Liver (tissue), 9 donors: Measurements from ENCODE around the gene WIPF1. TPM values are rescaled to one million over a fixed set of nuclear protein-coding genes. Genes with fewer than 3 reads are reported as not detected.
A peak's percentile ranks its signal among the peaks of the same experiment; 100 is the strongest.

ENCODE experiments used
- DNase-seq: peaks from one replicate; pipeline ENCODE4 v3.0.0-alpha.2; 2017; ENCODE audit warnings: low spot score
- H3K27ac ChIP-seq, 2 donors: one replicate each; pipeline ENCODE4 v1.7.0; 2013; ENCODE audit warnings: inconsistent platforms in 2 of 2, low read length in 2 of 2, control low read depth in 1 of 2, low read depth in 1 of 2, mild to moderate bottlenecking in 1 of 2
- H3K27me3 ChIP-seq, 4 donors: one replicate each; pipeline versions ENCODE4 v1.6.1 to v1.7.0; 2013; ENCODE audit warnings: low read length in 3 of 4, inconsistent platforms in 1 of 4, mild to moderate bottlenecking in 1 of 4, moderate library complexity in 1 of 4; ENCODE audit not compliant: control insufficient read depth in 4 of 4, insufficient read depth in 4 of 4
- H3K36me3 ChIP-seq, 4 donors: one replicate each; pipeline versions ENCODE4 v1.6.1 to v1.7.0; 2013; ENCODE audit warnings: low read length in 3 of 4, mild to moderate bottlenecking in 3 of 4, low read depth in 1 of 4, moderate library complexity in 1 of 4; ENCODE audit not compliant: control insufficient read depth in 4 of 4, insufficient read depth in 3 of 4
- H3K4me1 ChIP-seq, 4 donors: one replicate each; pipeline versions ENCODE4 v1.6.1 to v1.7.0; 2013; ENCODE audit warnings: low read length in 3 of 4, mild to moderate bottlenecking in 3 of 4, moderate library complexity in 1 of 4; ENCODE audit not compliant: control insufficient read depth in 4 of 4, insufficient read depth in 4 of 4
- H3K4me3 ChIP-seq, 3 donors: one replicate each; pipeline versions ENCODE4 v1.6.1 to v1.7.0; 2013; ENCODE audit warnings: low read length in 3 of 3, control low read depth in 1 of 3, low read depth in 1 of 3, mild to moderate bottlenecking in 1 of 3
- H3K9ac ChIP-seq, 2 donors: one replicate each; pipeline ENCODE4 v1.7.0; 2013; ENCODE audit warnings: low read length in 2 of 2, mild to moderate bottlenecking in 2 of 2, moderate library complexity in 2 of 2, control low read depth in 1 of 2, low read depth in 1 of 2
- H3K9me3 ChIP-seq, 4 donors: one replicate each; pipeline versions ENCODE4 v1.6.1 to v1.7.0; 2013; ENCODE audit warnings: low read length in 3 of 4; ENCODE audit not compliant: control insufficient read depth in 4 of 4
- EGR1 ChIP-seq, 2 donors: IDR thresholded peaks; 2 replicates each; pipeline ENCODE4 v1.6.1; 2016 to 2018; ENCODE audit warnings: antibody characterized with exemption in 2 of 2, low read depth in 2 of 2
- FOXA1 ChIP-seq: IDR thresholded peaks from 2 replicates; pipeline ENCODE4 v1.6.1; 2016; ENCODE audit warnings: antibody characterized with exemption
- FOXA2 ChIP-seq: IDR thresholded peaks from 2 replicates; pipeline ENCODE4 v1.6.1; 2016; ENCODE audit warnings: antibody characterized with exemption
- HNF4A ChIP-seq, 2 donors: conservative IDR thresholded peaks; 2 replicates each; pipeline ENCODE4 v1.6.1; 2016; ENCODE audit warnings: antibody characterized with exemption in 2 of 2, mild to moderate bottlenecking in 2 of 2
- HNF4G ChIP-seq: IDR thresholded peaks from 2 replicates; pipeline ENCODE4 v1.6.1; 2016; ENCODE audit warnings: antibody characterized with exemption
- MAX ChIP-seq: IDR thresholded peaks from 2 replicates; pipeline ENCODE4 v1.6.1; 2016; ENCODE audit warnings: antibody characterized with exemption
- RAD21 ChIP-seq, 2 donors: IDR thresholded peaks; 2 replicates each; pipeline ENCODE4 v1.6.1; 2016; ENCODE audit warnings: antibody characterized with exemption in 2 of 2, mild to moderate bottlenecking in 2 of 2
- RXRA ChIP-seq, 2 donors: IDR thresholded peaks; 2 replicates each; pipeline ENCODE4 v1.6.1; 2017 to 2018; ENCODE audit warnings: antibody characterized with exemption in 2 of 2, mild to moderate bottlenecking in 1 of 2
- SP1 ChIP-seq: IDR thresholded peaks from 2 replicates; pipeline ENCODE4 v1.6.1; 2018; ENCODE audit warnings: antibody characterized with exemption, mild to moderate bottlenecking
- TAF1 ChIP-seq: conservative IDR thresholded peaks from 2 replicates; pipeline ENCODE4 v1.6.1; 2016; ENCODE audit warnings: antibody characterized with exemption, mild to moderate bottlenecking
- YY1 ChIP-seq: IDR thresholded peaks from 2 replicates; pipeline ENCODE4 v1.6.1; 2016; ENCODE audit warnings: antibody characterized with exemption, mild to moderate bottlenecking
- WGBS: extraction: QIAGEN DNeasy Blood & Tissue Kit; methylation state at CpG from one replicate; pipeline ENCODE4 v1.1.7; 2013; 5-methylcytosine and 5-hydroxymethylcytosine counted together
- polyA plus RNA-seq, 2 donors: library from polyadenylated mRNA; stranded (reverse) in 1 of 2; unstranded in 1 of 2; fragments of 200-250 nt in 1 of 2; fragments of >200 nt in 1 of 2; fragmentation: Nextera tagmentation in 1 of 2; extraction: Ambion mirVana in 1 of 2; gene quantifications; one replicate each; pipeline versions ENCODE4 v1.2.1 to v1.2.3, GENCODE V29; 2013 to 2015
- total RNA-seq, 2 donors: library from RNA; depleted of rRNA; stranded (reverse); fragments of >200 nt; gene quantifications; one replicate each; pipeline ENCODE4 v1.2.3, GENCODE V29; 2014
- TF ChIP-seq, protein P1 (sequence below): IDR thresholded peaks from 2 replicates; pipeline ENCODE4 v1.6.1; 2016; ENCODE audit warnings: antibody characterized with exemption
- TF ChIP-seq, protein P2 (sequence below): fragments of 150-350 bp; IDR thresholded peaks from 2 replicates; pipeline ENCODE4 v1.5.1; 2017; ENCODE audit warnings: improper control_type of control experiment, low read depth, low read length; ENCODE audit not compliant: missing input control
- TF ChIP-seq, protein P3 (sequence below): IDR thresholded peaks from 2 replicates; pipeline ENCODE4 v1.6.1; 2016; ENCODE audit warnings: antibody characterized with exemption, mild to moderate bottlenecking
- TF ChIP-seq, protein P4 (sequence below): IDR thresholded peaks from 2 replicates; pipeline ENCODE4 v1.6.1; 2016; ENCODE audit warnings: antibody characterized with exemption
- donor health status: healthy.
- donor health status: healthy.
- donor health status: healthy.
- donor health status: healthy.
- donor health status: healthy.

The WIPF1 gene
- total and polyA plus RNA-seq, 4 donors: 4.7 to 7.7 (median 6.3) TPM

- peak overlapping the region; percentile 22 to 70 for H3K9ac ChIP-seq
These were observed 2.3 kb downstream of the WIPF1 start for GRCh38 chr2:174595116-174595809.

DNA sequence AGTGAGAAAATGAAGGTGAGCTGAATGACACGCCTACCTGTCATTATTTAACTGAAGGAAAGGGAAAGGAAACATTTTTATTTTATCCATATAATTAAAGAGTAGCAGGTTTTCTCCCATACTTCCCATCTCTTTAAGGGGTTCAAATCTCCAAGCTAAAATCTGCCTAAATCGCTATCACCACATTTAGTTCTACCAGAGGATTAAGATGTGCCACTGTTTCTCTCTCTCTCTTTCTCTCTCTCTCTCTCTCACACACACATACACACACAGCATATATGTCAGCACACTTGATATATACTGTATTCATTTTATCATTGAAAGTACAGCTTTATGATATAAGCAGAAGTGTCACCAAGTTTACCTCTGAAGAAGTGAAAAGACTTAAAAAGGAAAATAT, 3.1 kb downstream of the WIPF1 start:
- Histone ChIP-seq H3K36me3 (no peaks in the 10 kb centered on the region), H3K4me1 (no peaks in the 10 kb centered on the region), H3K27ac (peak overlapping the region in 1 of 2 donors; percentile 25), H3K27me3 (no peaks in the 10 kb centered on the region), H3K9me3 (no peaks in the 10 kb centered on the region), H3K9ac (peak overlapping the region in 1 of 2 donors; percentile 36), H3K4me3 (no peak overlapping the region)
- TF ChIP-seq SP1: no peak
- no peak for TF ChIP-seq HNF4G
- TF ChIP-seq RAD21 (IDR thresholded peaks at IDR 0.05): no peak
- TF ChIP-seq, protein P1, sequence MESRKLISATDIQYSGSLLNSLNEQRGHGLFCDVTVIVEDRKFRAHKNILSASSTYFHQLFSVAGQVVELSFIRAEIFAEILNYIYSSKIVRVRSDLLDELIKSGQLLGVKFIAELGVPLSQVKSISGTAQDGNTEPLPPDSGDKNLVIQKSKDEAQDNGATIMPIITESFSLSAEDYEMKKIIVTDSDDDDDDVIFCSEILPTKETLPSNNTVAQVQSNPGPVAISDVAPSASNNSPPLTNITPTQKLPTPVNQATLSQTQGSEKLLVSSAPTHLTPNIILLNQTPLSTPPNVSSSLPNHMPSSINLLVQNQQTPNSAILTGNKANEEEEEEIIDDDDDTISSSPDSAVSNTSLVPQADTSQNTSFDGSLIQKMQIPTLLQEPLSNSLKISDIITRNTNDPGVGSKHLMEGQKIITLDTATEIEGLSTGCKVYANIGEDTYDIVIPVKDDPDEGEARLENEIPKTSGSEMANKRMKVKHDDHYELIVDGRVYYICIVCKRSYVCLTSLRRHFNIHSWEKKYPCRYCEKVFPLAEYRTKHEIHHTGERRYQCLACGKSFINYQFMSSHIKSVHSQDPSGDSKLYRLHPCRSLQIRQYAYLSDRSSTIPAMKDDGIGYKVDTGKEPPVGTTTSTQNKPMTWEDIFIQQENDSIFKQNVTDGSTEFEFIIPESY: no peak
- TF ChIP-seq FOXA2: no peak
- TF ChIP-seq MAX: no peak
- no peak for TF ChIP-seq EGR1 (IDR thresholded peaks at IDR 0.05; ENCODE audit: low read depth in 2 of 2)
- TF ChIP-seq, protein P2, sequence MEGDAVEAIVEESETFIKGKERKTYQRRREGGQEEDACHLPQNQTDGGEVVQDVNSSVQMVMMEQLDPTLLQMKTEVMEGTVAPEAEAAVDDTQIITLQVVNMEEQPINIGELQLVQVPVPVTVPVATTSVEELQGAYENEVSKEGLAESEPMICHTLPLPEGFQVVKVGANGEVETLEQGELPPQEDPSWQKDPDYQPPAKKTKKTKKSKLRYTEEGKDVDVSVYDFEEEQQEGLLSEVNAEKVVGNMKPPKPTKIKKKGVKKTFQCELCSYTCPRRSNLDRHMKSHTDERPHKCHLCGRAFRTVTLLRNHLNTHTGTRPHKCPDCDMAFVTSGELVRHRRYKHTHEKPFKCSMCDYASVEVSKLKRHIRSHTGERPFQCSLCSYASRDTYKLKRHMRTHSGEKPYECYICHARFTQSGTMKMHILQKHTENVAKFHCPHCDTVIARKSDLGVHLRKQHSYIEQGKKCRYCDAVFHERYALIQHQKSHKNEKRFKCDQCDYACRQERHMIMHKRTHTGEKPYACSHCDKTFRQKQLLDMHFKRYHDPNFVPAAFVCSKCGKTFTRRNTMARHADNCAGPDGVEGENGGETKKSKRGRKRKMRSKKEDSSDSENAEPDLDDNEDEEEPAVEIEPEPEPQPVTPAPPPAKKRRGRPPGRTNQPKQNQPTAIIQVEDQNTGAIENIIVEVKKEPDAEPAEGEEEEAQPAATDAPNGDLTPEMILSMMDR: no peak
- no peak for DNase-seq
- 90% methylated on average over 2 of the region's 2 CpGs for WGBS

More at GRCh38 chr2:174595116-174595809, 2.3 kb downstream of the WIPF1 start:
- DNase-seq: no peak
- no peaks in the 10 kb centered on the region for H3K4me1 ChIP-seq
- WGBS: 77% methylated on average over 3 of the region's 3 CpGs
- H3K9me3 ChIP-seq: no peaks in the 10 kb centered on the region
- no peak overlapping the region for H3K4me3 ChIP-seq
- no peaks in the 10 kb centered on the region for H3K36me3 ChIP-seq
- TF ChIP-seq EGR1 (IDR thresholded peaks at IDR 0.05; ENCODE audit: low read depth in 2 of 2): no peak
- TF ChIP-seq FOXA2: no peak
- no peak for TF ChIP-seq YY1
- no peak for TF ChIP-seq HNF4G
- TF ChIP-seq HNF4A (conservative IDR thresholded peaks at IDR 0.05): no peak
- TF ChIP-seq TAF1: no peak
- no peak for TF ChIP-seq RXRA (IDR thresholded peaks at IDR 0.05)
- TF ChIP-seq, protein P3, sequence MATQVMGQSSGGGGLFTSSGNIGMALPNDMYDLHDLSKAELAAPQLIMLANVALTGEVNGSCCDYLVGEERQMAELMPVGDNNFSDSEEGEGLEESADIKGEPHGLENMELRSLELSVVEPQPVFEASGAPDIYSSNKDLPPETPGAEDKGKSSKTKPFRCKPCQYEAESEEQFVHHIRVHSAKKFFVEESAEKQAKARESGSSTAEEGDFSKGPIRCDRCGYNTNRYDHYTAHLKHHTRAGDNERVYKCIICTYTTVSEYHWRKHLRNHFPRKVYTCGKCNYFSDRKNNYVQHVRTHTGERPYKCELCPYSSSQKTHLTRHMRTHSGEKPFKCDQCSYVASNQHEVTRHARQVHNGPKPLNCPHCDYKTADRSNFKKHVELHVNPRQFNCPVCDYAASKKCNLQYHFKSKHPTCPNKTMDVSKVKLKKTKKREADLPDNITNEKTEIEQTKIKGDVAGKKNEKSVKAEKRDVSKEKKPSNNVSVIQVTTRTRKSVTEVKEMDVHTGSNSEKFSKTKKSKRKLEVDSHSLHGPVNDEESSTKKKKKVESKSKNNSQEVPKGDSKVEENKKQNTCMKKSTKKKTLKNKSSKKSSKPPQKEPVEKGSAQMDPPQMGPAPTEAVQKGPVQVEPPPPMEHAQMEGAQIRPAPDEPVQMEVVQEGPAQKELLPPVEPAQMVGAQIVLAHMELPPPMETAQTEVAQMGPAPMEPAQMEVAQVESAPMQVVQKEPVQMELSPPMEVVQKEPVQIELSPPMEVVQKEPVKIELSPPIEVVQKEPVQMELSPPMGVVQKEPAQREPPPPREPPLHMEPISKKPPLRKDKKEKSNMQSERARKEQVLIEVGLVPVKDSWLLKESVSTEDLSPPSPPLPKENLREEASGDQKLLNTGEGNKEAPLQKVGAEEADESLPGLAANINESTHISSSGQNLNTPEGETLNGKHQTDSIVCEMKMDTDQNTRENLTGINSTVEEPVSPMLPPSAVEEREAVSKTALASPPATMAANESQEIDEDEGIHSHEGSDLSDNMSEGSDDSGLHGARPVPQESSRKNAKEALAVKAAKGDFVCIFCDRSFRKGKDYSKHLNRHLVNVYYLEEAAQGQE: no peak
- TF ChIP-seq, protein P4, sequence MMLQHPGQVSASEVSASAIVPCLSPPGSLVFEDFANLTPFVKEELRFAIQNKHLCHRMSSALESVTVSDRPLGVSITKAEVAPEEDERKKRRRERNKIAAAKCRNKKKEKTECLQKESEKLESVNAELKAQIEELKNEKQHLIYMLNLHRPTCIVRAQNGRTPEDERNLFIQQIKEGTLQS: no peak
- TF ChIP-seq FOXA1: no peak
- TF ChIP-seq, protein P1: no peak
- TF ChIP-seq, protein P2: no peak
- H3K27me3 ChIP-seq: no peaks in the 10 kb centered on the region
- peak overlapping the region; percentile 38 to 51 for H3K27ac ChIP-seq
